Kidney epithelial cell (primary cell): Measurements from ENCODE around the gene KIRREL1. TPM values are rescaled to one million over a fixed set of nuclear protein-coding genes. Genes with fewer than 3 reads are reported as not detected.

Experiments used
- DNase-seq: peaks from one replicate; pipeline ENCODE4 v3.0.0-alpha.2; 2010; ENCODE audit warnings: low read depth
- H3K27me3 ChIP-seq: 2 replicates; pipeline ENCODE4 v1.6.0; 2011; ENCODE audit warnings: low read length; ENCODE audit not compliant: control insufficient read depth, insufficient read depth
- H3K36me3 ChIP-seq: 2 replicates; pipeline ENCODE4 v1.5.1; 2011; ENCODE audit warnings: low read length; ENCODE audit not compliant: control insufficient read depth, insufficient read depth
- H3K4me3 ChIP-seq: 2 replicates; pipeline ENCODE4 v1.5.1; 2011; ENCODE audit warnings: low read depth, mild to moderate bottlenecking, control low read depth, low read length
- total RNA-seq: library from RNA; depleted of rRNA; stranded (reverse); fragments of >200 nt; gene quantifications from 2 replicates; pipeline ENCODE4 v1.2.3, GENCODE V29; 2015
- TF ChIP-seq, protein P1 (sequence below): IDR thresholded peaks from 2 replicates; pipeline ENCODE4 v1.5.1; 2011; ENCODE audit warnings: mild to moderate bottlenecking, moderate library complexity, low read length, control low read depth, inconsistent platforms; ENCODE audit not compliant: insufficient read depth, poor library complexity, severe bottlenecking

Gene KIRREL1
- total RNA-seq, 1 donor from 2014 or later = 119 TPM

DNA sequence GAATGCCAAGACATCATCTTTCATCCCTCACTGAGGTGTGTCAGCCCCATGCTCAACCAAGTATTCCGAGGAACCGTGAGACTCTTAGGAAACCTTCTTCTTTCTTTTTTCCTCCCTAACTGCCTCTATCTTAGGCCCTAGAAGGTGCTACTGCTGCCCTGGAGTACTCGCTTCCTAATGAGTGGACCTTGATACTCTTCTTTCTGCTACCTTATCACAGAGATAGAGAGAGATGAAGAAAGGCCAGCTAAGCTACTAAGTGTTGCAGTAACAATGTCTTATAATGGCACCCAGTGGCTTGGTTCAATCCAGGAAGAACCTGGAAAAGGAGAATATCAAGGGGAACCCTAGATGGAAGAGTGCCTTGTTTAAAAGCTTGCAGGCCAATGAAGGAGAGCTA lies 86.6 kb downstream of the KIRREL1 start:
- TF ChIP-seq, protein P1, sequence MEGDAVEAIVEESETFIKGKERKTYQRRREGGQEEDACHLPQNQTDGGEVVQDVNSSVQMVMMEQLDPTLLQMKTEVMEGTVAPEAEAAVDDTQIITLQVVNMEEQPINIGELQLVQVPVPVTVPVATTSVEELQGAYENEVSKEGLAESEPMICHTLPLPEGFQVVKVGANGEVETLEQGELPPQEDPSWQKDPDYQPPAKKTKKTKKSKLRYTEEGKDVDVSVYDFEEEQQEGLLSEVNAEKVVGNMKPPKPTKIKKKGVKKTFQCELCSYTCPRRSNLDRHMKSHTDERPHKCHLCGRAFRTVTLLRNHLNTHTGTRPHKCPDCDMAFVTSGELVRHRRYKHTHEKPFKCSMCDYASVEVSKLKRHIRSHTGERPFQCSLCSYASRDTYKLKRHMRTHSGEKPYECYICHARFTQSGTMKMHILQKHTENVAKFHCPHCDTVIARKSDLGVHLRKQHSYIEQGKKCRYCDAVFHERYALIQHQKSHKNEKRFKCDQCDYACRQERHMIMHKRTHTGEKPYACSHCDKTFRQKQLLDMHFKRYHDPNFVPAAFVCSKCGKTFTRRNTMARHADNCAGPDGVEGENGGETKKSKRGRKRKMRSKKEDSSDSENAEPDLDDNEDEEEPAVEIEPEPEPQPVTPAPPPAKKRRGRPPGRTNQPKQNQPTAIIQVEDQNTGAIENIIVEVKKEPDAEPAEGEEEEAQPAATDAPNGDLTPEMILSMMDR = no peak
- peaks cover 9% of the 10 kb centered on the region for H3K36me3 ChIP-seq
- H3K4me3 ChIP-seq = no peak overlapping the region
- no peak for DNase-seq
- H3K27me3 ChIP-seq = no peaks in the 10 kb centered on the region

DNA sequence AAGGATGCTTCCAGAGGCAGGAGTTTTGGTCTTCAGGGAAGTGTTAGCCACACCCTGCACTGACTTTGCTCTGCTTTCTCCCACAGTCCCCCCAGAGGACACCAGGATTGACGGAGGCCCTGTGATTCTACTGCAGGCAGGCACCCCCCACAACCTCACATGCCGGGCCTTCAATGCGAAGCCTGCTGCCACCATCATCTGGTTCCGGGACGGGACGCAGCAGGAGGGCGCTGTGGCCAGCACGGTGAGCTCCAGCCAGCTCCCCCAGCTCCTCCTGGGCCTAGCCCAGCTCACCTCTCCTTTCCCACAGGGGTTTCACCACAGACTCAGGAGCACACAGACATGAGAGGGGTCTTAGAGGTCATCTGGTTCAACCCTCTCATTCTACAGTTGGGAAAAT lies 90.9 kb downstream of the KIRREL1 start:
- TF ChIP-seq, protein P1 = no peak
- DNase-seq = no peak
- Histone ChIP-seq H3K36me3 (peaks cover 12% of the 10 kb centered on the region), H3K4me3 (no peak overlapping the region), H3K27me3 (no peaks in the 10 kb centered on the region)

DNA sequence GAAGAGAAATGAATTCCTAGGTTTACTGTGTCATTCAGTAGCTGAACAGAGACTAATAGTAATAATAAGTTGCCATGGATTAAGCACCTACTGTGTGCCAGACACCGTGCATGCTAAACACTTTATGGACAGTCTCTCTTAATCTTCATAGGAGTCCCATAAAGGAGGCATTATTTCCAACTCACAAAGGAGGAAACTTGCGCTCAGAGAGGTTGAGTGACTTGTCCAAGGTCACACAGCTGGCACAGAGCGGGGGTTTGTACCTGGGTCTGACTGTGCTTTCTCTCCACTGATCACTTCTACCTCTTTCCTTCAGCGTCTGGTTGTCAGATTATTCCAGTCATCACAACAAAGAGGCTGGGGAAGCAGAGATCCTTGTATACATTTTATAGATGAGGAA lies 91.3 kb downstream of the KIRREL1 start:
- Histone ChIP-seq H3K4me3 (no peak overlapping the region), H3K27me3 (no peaks in the 10 kb centered on the region), H3K36me3 (peaks cover 12% of the 10 kb centered on the region)
- no peak for DNase-seq
- TF ChIP-seq, protein P1 = no peak

DNA sequence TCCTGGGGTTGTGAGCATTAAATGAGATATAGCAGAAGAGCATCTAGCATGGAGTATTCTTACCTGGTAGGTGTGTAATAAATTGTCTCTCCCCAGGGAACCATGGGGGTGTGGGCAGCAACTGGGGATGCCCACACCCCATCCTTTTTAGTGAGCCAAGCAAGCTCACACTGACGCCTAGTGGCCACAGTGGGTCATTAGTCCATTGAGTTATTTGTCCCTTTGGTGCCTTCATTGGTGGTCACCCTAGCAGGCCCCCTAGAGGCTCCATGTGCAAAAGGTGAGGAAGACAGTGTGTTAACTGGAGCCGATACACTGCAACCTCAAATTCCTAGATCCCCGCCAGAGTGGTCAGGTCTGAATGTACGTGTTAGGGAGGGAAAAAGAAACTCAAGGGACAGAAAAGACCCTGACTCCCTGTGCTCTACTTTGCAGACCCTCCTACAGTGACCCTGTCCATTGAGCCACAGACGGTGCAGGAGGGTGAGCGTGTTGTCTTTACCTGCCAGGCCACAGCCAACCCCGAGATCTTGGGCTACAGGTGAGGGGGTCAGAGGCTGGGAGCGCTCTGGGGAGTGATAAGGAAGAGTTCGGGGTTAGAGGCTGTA lies 94.0 kb downstream of the KIRREL1 start:
- H3K36me3 ChIP-seq = peaks cover 14% of the 10 kb centered on the region
- no peak overlapping the region for H3K4me3 ChIP-seq
- no peak for DNase-seq
- no peaks in the 10 kb centered on the region for H3K27me3 ChIP-seq
- TF ChIP-seq, protein P1 = peak; percentile 97

DNA sequence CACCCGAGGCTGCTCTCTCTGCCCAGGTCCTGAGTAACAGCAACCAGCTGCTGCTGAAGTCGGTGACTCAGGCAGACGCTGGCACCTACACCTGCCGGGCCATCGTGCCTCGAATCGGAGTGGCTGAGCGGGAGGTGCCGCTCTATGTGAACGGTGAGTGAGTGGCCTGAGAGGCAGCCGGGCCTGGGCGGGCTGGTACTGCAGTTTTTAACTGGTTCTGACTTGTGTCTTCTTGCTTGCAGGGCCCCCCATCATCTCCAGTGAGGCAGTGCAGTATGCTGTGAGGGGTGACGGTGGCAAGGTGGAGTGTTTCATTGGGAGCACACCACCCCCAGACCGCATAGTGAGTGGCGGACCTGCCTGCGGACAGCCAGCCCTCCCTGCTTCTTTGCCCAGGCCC lies 96.0 kb downstream of the KIRREL1 start:
- H3K4me3 ChIP-seq = no peak overlapping the region
- no peak for DNase-seq
- H3K27me3 ChIP-seq = no peaks in the 10 kb centered on the region
- peaks cover 11% of the 10 kb centered on the region for H3K36me3 ChIP-seq
- TF ChIP-seq, protein P1 = no peak

DNA sequence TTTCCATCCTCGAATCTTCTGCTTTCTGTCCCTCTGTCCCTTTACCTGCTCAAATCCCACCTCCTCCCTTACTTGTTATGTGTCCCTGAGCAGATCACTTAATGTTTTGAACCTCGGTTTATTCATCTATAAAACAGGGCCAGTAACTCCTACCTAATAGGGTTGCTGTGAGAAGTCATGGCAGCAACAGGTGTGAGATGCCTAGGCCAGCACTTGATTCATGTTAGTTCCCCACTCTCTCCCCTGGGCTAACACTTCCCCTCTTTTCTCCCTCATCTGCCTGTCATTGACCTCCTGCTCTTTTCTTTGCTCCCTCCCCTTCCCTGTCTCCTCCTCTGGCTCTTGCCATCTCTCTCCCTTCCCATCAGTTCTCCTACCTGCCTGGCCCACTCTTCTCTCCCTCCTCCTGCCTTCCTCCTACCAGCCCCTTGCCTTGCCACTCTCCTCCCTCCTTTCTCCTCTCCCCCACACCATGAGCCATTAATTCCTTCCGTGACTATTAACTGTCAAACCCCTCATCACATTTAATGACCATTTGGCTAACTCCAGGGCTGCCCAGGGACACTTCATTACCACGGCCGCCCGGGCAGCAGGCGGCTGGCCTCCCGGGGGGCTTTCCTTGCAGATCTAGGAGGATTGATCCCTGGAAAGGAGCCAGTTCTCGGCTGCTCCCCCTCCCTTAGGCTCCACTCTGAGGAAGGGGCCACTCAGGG lies 96.6 kb downstream of the KIRREL1 start:
- TF ChIP-seq, protein P1 = no peak
- no peak overlapping the region for H3K4me3 ChIP-seq
- DNase-seq = no peak
- H3K27me3 ChIP-seq = no peaks in the 10 kb centered on the region
- peaks cover 11% of the 10 kb centered on the region for H3K36me3 ChIP-seq
